GM23338 (cell line): ENCODE data around the gene SETDB2.

Experiments used
- CTCF ChIP-seq, 2 experiments: fragments of 200-600 bp in 1 of 2; sonication (generic) in 1 of 2; conservative IDR thresholded peaks; 2 replicates each; pipeline versions ENCODE4 v1.5.1 to v1.6.1; 2016 to 2017; ENCODE audit warnings: antibody characterized with exemption in 2 of 2, low read depth in 2 of 2, mild to moderate bottlenecking in 2 of 2, moderate library complexity in 1 of 2
- ETS1 ChIP-seq: IDR thresholded peaks from 2 replicates; pipeline ENCODE4 v1.6.1; 2016; ENCODE audit warnings: antibody characterized with exemption
- EZH2 ChIP-seq: fragments of 200-600 bp; sonication (generic); IDR thresholded peaks from one replicate; pipeline ENCODE4 v1.8.0; 2017; ENCODE audit warnings: antibody characterized with exemption, mild to moderate bottlenecking, low read depth; ENCODE audit not compliant: unreplicated experiment
- EZH2phosphoT487 ChIP-seq: fragments of 200-600 bp; sonication (generic); IDR thresholded peaks from one replicate; pipeline ENCODE4 v1.8.1; 2018; ENCODE audit warnings: antibody characterized with exemption; ENCODE audit not compliant: unreplicated experiment
- REST ChIP-seq: IDR thresholded peaks from one replicate; pipeline ENCODE4 v1.6.1; 2018; ENCODE audit warnings: antibody characterized with exemption; ENCODE audit not compliant: unreplicated experiment

GRCh38 chr13:49404703-49405020 is 39.4 kb upstream of the SETDB2 start:
- no peak for TF ChIP-seq EZH2phosphoT487
- TF ChIP-seq CTCF (conservative IDR thresholded peaks at IDR 0.05; ENCODE audit: low read depth in 2 of 2) = no peak
- no peak for TF ChIP-seq REST
- TF ChIP-seq EZH2 = no peak
- no peak for TF ChIP-seq ETS1
